HCT116 (cell line): ENCODE results near the gene NME9. TPM values are rescaled to one million over a fixed set of nuclear protein-coding genes. Genes with fewer than 3 reads are reported as not detected.

Experiments
- ATAC-seq: fragments of 200-7000 bp; cut with Tn5 transposase; 2 replicates; pipeline ENCODE4 v1.9.1; 2020; ENCODE audit warnings: mild to moderate bottlenecking, moderate library complexity
- BruUV-seq: library from RNA; stranded (reverse); fragments of 400-500 nt; replicated peaks from 2 replicates; lab custom pipeline; 2021; lab: Mats Ljungman, UMichigan
- CTCF ChIA-PET: fragments of 300-600 bp; sonication (Branson Sonifier 250); formaldehyde crosslinking; loops from one replicate; lab custom pipeline; 2021; ENCODE audit warnings: antibody characterized with exemption; lab: Charles Lee
- POLR2A ChIA-PET: fragments of 300-600, 350-600 bp; sonication (Branson Sonifier 250); formaldehyde crosslinking; loops from one replicate; lab custom pipeline; 2021; ENCODE audit warnings: antibody characterized with exemption; lab: Charles Lee
- RAD21 ChIA-PET, 2 experiments: fragments of 300-600 bp; sonication (Branson Sonifier 250); formaldehyde crosslinking; loops; one replicate each; lab custom pipeline; 2023; ENCODE audit warnings: low total read pairs in 2 of 2; ENCODE audit not compliant: uncharacterized antibody in 2 of 2, unreplicated experiment in 2 of 2, low non-redundant PET in 1 of 2; lab: Charles Lee
- DNase-seq: peaks from one replicate; pipeline ENCODE4 v3.0.0-alpha.2; 2010; ENCODE audit warnings: low read depth, low spot score
- H2AFZ ChIP-seq: fragments of 200-600 bp; shearing (Covaris generic), sonication (generic); 2 replicates; pipeline ENCODE4 v1.6.1; 2017; ENCODE audit warnings: low read depth, mixed run types, mixed read lengths, antibody characterized with exemption, low read length; ENCODE audit not compliant: poor library complexity, severe bottlenecking
- H3K27ac ChIP-seq: 2 replicates; pipeline ENCODE4 v1.5.1; 2012; ENCODE audit warnings: low read depth, low read length
- H3K27me3 ChIP-seq: fragments of 200-600 bp; sonication (generic); 2 replicates; pipeline ENCODE4 v1.6.1; 2016; ENCODE audit warnings: mixed run types, low read length, mixed read lengths; ENCODE audit not compliant: insufficient read depth
- H3K36me3 ChIP-seq, 2 experiments: fragments of 200-500 bp in 1 of 2; fragments of 200-600 bp in 1 of 2; sonication (Bioruptor generic) in 1 of 2; sonication (generic) in 1 of 2; 2 replicates each; pipeline versions ENCODE4 v1.5.1 to v1.6.1; 2014 to 2016; ENCODE audit warnings: low read length in 2 of 2, inconsistent platforms in 1 of 2, mixed read lengths in 1 of 2, mixed run types in 1 of 2; ENCODE audit not compliant: insufficient read depth in 2 of 2, control insufficient read depth in 1 of 2
- H3K4me1 ChIP-seq, 2 experiments: fragments of 200-600 bp in 1 of 2; sonication (generic) in 1 of 2; 2 replicates each; pipeline versions ENCODE4 v1.5.1 to v1.6.1; 2012 to 2017; ENCODE audit warnings: low read length in 2 of 2, inconsistent platforms in 1 of 2, mild to moderate bottlenecking in 1 of 2, mixed read lengths in 1 of 2, mixed run types in 1 of 2, moderate library complexity in 1 of 2; ENCODE audit not compliant: insufficient read depth in 2 of 2, control insufficient read depth in 1 of 2
- H3K4me2 ChIP-seq: fragments of 200-600 bp; sonication (generic); 2 replicates; pipeline ENCODE4 v1.6.1; 2017; ENCODE audit warnings: mixed run types, low read length, mixed read lengths
- H3K4me3 ChIP-seq, 2 experiments: fragments of 200-600 bp in 1 of 2; sonication (generic) in 1 of 2; replicated peaks in 1 of 2; 2 replicates each; pipeline ENCODE4 v1.5.1; 2011 to 2016; ENCODE audit warnings: low read length in 2 of 2, control low read depth in 1 of 2, low read depth in 1 of 2, mild to moderate bottlenecking in 1 of 2, mixed read lengths in 1 of 2, mixed run types in 1 of 2
- H3K79me2 ChIP-seq: fragments of 200-600 bp; sonication (generic); 2 replicates; pipeline ENCODE4 v1.6.1; 2017; ENCODE audit warnings: mild to moderate bottlenecking, mixed run types, low read length, moderate library complexity, mixed read lengths; ENCODE audit not compliant: insufficient read depth
- H3K9ac ChIP-seq: fragments of 200-600 bp; sonication (generic); 2 replicates; pipeline ENCODE4 v1.6.1; 2016; ENCODE audit warnings: low read length, mixed read lengths
- H3K9me2 ChIP-seq: fragments of 200-600 bp; sonication (generic), shearing (Covaris generic); 2 replicates; pipeline ENCODE4 v1.6.1; 2017; ENCODE audit warnings: mixed run types, mild to moderate bottlenecking, moderate library complexity; ENCODE audit not compliant: insufficient read depth
- H3K9me3 ChIP-seq, 2 experiments: fragments of 200-500 bp in 1 of 2; fragments of 200-600 bp in 1 of 2; sonication (Bioruptor generic) in 1 of 2; sonication (generic) in 1 of 2; 2 replicates each; pipeline ENCODE4 v1.6.1; 2014 to 2017; ENCODE audit warnings: low read length in 2 of 2, mixed read lengths in 2 of 2, inconsistent platforms in 1 of 2, low read depth in 1 of 2, mild to moderate bottlenecking in 1 of 2, mixed run types in 1 of 2, moderate library complexity in 1 of 2; ENCODE audit not compliant: control insufficient read depth in 1 of 2, insufficient read depth in 1 of 2
- H4K20me1 ChIP-seq: fragments of 200-600 bp; sonication (generic), shearing (Covaris generic); 2 replicates; pipeline ENCODE4 v1.6.1; 2017; ENCODE audit warnings: mixed run types, mild to moderate bottlenecking, moderate library complexity; ENCODE audit not compliant: insufficient read depth
- CBX3 ChIP-seq: IDR thresholded peaks from 2 replicates; pipeline ENCODE4 v1.6.1; 2012; ENCODE audit warnings: low read depth
- ELF1 ChIP-seq: IDR thresholded peaks from 2 replicates; pipeline ENCODE4 v1.6.1; 2012; ENCODE audit warnings: low read depth, borderline replicate concordance
- EZH2phosphoT487 ChIP-seq: fragments of 200-600 bp; IDR thresholded peaks from 2 replicates; pipeline ENCODE4 v1.6.1; 2018; ENCODE audit warnings: antibody characterized with exemption, borderline replicate concordance
- FOSL1 ChIP-seq: IDR thresholded peaks from 2 replicates; pipeline ENCODE4 v1.6.1; 2012; ENCODE audit warnings: low read depth
- JUND ChIP-seq: IDR thresholded peaks from 2 replicates; pipeline ENCODE4 v1.6.1; 2012
- POLR2AphosphoS5 ChIP-seq: IDR thresholded peaks from 2 replicates; pipeline ENCODE4 v1.6.1; 2011; ENCODE audit warnings: mild to moderate bottlenecking, low read depth, low read length, moderate library complexity
- RAD21 ChIP-seq: IDR thresholded peaks from 2 replicates; pipeline ENCODE4 v1.6.1; 2012; ENCODE audit warnings: low read depth, mild to moderate bottlenecking
- SIN3A ChIP-seq: IDR thresholded peaks from 2 replicates; pipeline ENCODE4 v1.6.1; 2012; ENCODE audit warnings: low read depth
- SP1 ChIP-seq: IDR thresholded peaks from 2 replicates; pipeline ENCODE4 v1.6.1; 2012; ENCODE audit warnings: low read depth
- SRF ChIP-seq: IDR thresholded peaks from 2 replicates; pipeline ENCODE4 v1.6.1; 2012; ENCODE audit warnings: low read depth
- TCF7L2 ChIP-seq: IDR thresholded peaks from 2 replicates; pipeline ENCODE4 v1.7.0; 2011; ENCODE audit warnings: borderline replicate concordance, inconsistent platforms; ENCODE audit not compliant: insufficient read depth, insufficient read length; ENCODE audit errors: extremely low read depth
- YY1 ChIP-seq: IDR thresholded peaks from 2 replicates; pipeline ENCODE4 v1.6.1; 2011; ENCODE audit warnings: low read length, low read depth, moderate library complexity, mild to moderate bottlenecking; ENCODE audit not compliant: insufficient replicate concordance; ENCODE audit errors: extremely low read depth
- ZFX ChIP-seq: fragments of 450-650 bp; IDR thresholded peaks from 2 replicates; pipeline ENCODE4 v1.6.1; 2017
- ZNF274 ChIP-seq: fragments of 200-500 bp; sonication (Bioruptor generic); IDR thresholded peaks from 2 replicates; pipeline ENCODE4 v1.6.1; 2014; ENCODE audit warnings: mild to moderate bottlenecking, low read depth, low read length, inconsistent platforms
- intact Hi-C: fragments of 100-400 bp; cut with micrococcal nuclease; formaldehyde crosslinking; loops from 2 replicates; pipeline ENCODE4 v1.10.0; 2022
- total RNA-seq: library from RNA; stranded (reverse); gene quantifications from one replicate; pipeline ENCODE4 v1.2.1, GENCODE V29; 2021; ENCODE audit not compliant: unreplicated experiment
- TF ChIP-seq, protein P1 (sequence below): IDR thresholded peaks from 2 replicates; pipeline ENCODE4 v1.6.1; 2011; ENCODE audit warnings: mild to moderate bottlenecking, low read length, moderate library complexity; ENCODE audit not compliant: insufficient replicate concordance; ENCODE audit errors: extremely low read depth
- TF ChIP-seq, protein P2 (sequence below), 3 experiments: fragments of 200-600 bp in 1 of 3; sonication (generic) in 1 of 3; IDR thresholded peaks in 2 of 3; conservative IDR thresholded peaks in 1 of 3; 2 replicates each; pipeline ENCODE4 v1.5.1; 2012 to 2017; ENCODE audit warnings: low read depth in 2 of 3, low read length in 2 of 3, antibody characterized with exemption in 1 of 3, borderline replicate concordance in 1 of 3, control low read depth in 1 of 3, mild to moderate bottlenecking in 1 of 3, mixed read lengths in 1 of 3, mixed run types in 1 of 3, moderate library complexity in 1 of 3; ENCODE audit not compliant: insufficient read depth in 1 of 3
- TF ChIP-seq, protein P3 (sequence below): IDR thresholded peaks from 2 replicates; pipeline ENCODE4 v1.6.1; 2012

NME9 gene
- total RNA-seq, 1 experiment from 2014 or later = 0.79 TPM

DNA sequence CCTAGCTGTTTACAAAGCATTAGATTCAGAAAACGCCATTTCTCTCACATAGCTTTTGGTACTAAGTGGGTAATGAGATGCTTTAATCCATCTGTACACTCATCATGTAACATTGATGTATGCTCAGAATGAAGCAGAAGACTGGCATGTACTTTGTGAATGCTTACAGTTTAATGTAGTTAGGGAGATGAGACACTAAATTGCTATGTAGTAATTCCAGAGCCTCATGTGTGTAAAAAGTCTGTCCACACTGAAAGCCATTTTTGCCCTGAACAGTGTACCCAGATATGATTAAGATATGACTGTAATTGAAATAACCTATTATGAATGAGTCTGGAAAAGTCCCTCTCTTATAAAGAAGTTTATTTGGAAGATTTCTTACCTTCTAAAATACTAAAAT, 76.0 kb downstream of the NME9 start:
- TF ChIP-seq EZH2phosphoT487 (no peak), POLR2AphosphoS5 (no peak), SP1 (no peak), SIN3A (no peak), YY1 (no peak), SRF (no peak), ELF1 (no peak), RAD21 (no peak), FOSL1 (no peak), CBX3 (no peak), ZNF274 (no peak), TCF7L2 (no peak), ZFX (no peak), JUND (no peak)
- TF ChIP-seq, protein P1, sequence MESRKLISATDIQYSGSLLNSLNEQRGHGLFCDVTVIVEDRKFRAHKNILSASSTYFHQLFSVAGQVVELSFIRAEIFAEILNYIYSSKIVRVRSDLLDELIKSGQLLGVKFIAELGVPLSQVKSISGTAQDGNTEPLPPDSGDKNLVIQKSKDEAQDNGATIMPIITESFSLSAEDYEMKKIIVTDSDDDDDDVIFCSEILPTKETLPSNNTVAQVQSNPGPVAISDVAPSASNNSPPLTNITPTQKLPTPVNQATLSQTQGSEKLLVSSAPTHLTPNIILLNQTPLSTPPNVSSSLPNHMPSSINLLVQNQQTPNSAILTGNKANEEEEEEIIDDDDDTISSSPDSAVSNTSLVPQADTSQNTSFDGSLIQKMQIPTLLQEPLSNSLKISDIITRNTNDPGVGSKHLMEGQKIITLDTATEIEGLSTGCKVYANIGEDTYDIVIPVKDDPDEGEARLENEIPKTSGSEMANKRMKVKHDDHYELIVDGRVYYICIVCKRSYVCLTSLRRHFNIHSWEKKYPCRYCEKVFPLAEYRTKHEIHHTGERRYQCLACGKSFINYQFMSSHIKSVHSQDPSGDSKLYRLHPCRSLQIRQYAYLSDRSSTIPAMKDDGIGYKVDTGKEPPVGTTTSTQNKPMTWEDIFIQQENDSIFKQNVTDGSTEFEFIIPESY = no peak
- TF ChIP-seq, protein P2, sequence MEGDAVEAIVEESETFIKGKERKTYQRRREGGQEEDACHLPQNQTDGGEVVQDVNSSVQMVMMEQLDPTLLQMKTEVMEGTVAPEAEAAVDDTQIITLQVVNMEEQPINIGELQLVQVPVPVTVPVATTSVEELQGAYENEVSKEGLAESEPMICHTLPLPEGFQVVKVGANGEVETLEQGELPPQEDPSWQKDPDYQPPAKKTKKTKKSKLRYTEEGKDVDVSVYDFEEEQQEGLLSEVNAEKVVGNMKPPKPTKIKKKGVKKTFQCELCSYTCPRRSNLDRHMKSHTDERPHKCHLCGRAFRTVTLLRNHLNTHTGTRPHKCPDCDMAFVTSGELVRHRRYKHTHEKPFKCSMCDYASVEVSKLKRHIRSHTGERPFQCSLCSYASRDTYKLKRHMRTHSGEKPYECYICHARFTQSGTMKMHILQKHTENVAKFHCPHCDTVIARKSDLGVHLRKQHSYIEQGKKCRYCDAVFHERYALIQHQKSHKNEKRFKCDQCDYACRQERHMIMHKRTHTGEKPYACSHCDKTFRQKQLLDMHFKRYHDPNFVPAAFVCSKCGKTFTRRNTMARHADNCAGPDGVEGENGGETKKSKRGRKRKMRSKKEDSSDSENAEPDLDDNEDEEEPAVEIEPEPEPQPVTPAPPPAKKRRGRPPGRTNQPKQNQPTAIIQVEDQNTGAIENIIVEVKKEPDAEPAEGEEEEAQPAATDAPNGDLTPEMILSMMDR (IDR thresholded peaks at IDR 0.05 in 2 of 3, conservative IDR thresholded peaks at IDR 0.05 in 1 of 3; ENCODE audit: borderline replicate concordance in 1 of 3, insufficient read depth in 1 of 3, low read depth in 2 of 3, low read length in 2 of 3) = no peak
- TF ChIP-seq, protein P3, sequence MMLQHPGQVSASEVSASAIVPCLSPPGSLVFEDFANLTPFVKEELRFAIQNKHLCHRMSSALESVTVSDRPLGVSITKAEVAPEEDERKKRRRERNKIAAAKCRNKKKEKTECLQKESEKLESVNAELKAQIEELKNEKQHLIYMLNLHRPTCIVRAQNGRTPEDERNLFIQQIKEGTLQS = no peak
- Histone ChIP-seq H3K27ac (no peak overlapping the region), H3K79me2 (no peaks in the 10 kb centered on the region), H3K9me2 (no peaks in the 10 kb centered on the region), H3K4me3 (no peak overlapping the region), H3K4me2 (no peak overlapping the region), H3K27me3 (no peaks in the 10 kb centered on the region), H3K36me3 (peaks cover 0 to 3% of the 10 kb centered on the region in 2 experiments; a peak in 2 of 4 replicates), H3K9me3 (no peaks in the 10 kb centered on the region), H2AFZ (no peak overlapping the region), H3K9ac (no peak overlapping the region), H3K4me1 (no peaks in the 10 kb centered on the region), H4K20me1 (no peaks in the 10 kb centered on the region)
- CTCF ChIA-PET = no interaction called here
- no peak for ATAC-seq
- BruUV-seq = no TSS peak
- POLR2A ChIA-PET = no interaction called here
- RAD21 ChIA-PET = no interaction called here
- no peak for DNase-seq
- intact Hi-C loops = no loop called here
